Upper lobe of left lung (tissue), 4 donors: ENCODE measurements around the gene GFPT2.

Source experiments
- EP300 ChIP-seq, 4 donors: sonication (generic); formaldehyde crosslinking; IDR thresholded peaks; one replicate each; pipeline ENCODE4 v1.5.1; 2017; ENCODE audit warnings: antibody characterized with exemption in 4 of 4, control low read depth in 2 of 4
- POLR2A ChIP-seq, 4 donors: fragments of 450-650 bp; IDR thresholded peaks; one replicate each; pipeline ENCODE4 v1.5.1; 2016 to 2017; ENCODE audit warnings: antibody characterized with exemption in 4 of 4, mild to moderate bottlenecking in 2 of 4
- TF ChIP-seq, protein P1 (sequence below), 6 experiments: fragments of 450-650 bp in 4 of 6; fragments of 200-600 bp in 2 of 6; sonication (generic) in 2 of 6; IDR thresholded peaks; one replicate each; pipeline ENCODE4 v1.5.1; 2016 to 2019; ENCODE audit warnings: antibody characterized with exemption in 6 of 6

DNA sequence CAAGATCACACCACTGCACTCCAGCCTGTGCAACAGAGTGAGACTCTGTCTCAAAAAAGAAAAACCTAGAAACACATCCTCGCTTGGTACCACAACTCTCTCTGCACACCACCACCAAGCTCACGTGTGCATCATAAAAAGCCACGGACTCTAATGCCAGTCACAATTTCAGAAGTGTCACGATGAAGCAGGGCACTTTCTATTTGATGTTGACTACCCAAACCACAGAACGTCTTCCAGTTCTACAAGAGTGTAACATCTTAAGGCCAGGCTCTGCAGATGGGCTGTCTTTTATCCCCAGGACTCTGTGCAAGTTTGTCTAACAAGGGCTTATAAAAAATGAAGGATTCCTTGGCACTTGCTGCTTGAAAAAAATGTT, 22.9 kb downstream of the GFPT2 start:
- TF ChIP-seq, protein P1, sequence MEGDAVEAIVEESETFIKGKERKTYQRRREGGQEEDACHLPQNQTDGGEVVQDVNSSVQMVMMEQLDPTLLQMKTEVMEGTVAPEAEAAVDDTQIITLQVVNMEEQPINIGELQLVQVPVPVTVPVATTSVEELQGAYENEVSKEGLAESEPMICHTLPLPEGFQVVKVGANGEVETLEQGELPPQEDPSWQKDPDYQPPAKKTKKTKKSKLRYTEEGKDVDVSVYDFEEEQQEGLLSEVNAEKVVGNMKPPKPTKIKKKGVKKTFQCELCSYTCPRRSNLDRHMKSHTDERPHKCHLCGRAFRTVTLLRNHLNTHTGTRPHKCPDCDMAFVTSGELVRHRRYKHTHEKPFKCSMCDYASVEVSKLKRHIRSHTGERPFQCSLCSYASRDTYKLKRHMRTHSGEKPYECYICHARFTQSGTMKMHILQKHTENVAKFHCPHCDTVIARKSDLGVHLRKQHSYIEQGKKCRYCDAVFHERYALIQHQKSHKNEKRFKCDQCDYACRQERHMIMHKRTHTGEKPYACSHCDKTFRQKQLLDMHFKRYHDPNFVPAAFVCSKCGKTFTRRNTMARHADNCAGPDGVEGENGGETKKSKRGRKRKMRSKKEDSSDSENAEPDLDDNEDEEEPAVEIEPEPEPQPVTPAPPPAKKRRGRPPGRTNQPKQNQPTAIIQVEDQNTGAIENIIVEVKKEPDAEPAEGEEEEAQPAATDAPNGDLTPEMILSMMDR (IDR thresholded peaks at IDR 0.05): no peak
- TF ChIP-seq EP300 (IDR thresholded peaks at IDR 0.05): no peak
- no peak for TF ChIP-seq POLR2A (IDR thresholded peaks at IDR 0.05)
